Right lobe of liver (tissue), 4 donors: ENCODE data around the gene SH3BGRL3.

Experiments
- POLR2A ChIP-seq: fragments of 450-650 bp; IDR thresholded peaks from one replicate; pipeline ENCODE4 v1.6.1; 2017; ENCODE audit warnings: antibody characterized with exemption, mild to moderate bottlenecking
- TF ChIP-seq, protein P1 (sequence below), 4 donors: fragments of 200-600 bp in 3 of 4; fragments of 450-650 bp in 1 of 4; IDR thresholded peaks; one replicate each; pipeline versions ENCODE4 v1.5.1 to v1.8.0; 2016 to 2022; ENCODE audit warnings: antibody characterized with exemption in 4 of 4, mild to moderate bottlenecking in 2 of 4
- donor health status: DM: no; HTN: no; CAD: no.
- donor health status: DM: no; HTN: no; CAD: no.
- donor health status: DM: no; HTN: yes; CAD: no.

DNA sequence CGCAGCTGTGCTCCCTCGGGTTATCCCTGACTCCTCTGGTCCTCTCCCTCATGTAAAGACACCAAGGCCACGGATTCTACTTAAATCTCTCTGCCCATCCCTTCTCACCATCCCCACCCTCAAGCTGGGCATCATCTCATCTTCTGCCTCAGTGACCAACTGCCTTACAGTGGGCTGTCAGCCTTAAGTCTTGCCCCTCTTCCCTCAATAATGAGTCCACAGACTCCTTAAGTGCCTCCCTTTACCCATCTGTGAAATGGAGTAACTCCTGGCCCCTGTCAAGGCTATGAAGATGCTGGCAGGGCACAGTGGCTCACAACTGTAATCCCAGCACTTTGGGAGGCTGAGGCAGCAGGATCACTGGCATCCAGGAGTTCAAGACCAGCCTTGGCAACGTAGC, 12.1 kb downstream of the SH3BGRL3 start:
- TF ChIP-seq, protein P1, sequence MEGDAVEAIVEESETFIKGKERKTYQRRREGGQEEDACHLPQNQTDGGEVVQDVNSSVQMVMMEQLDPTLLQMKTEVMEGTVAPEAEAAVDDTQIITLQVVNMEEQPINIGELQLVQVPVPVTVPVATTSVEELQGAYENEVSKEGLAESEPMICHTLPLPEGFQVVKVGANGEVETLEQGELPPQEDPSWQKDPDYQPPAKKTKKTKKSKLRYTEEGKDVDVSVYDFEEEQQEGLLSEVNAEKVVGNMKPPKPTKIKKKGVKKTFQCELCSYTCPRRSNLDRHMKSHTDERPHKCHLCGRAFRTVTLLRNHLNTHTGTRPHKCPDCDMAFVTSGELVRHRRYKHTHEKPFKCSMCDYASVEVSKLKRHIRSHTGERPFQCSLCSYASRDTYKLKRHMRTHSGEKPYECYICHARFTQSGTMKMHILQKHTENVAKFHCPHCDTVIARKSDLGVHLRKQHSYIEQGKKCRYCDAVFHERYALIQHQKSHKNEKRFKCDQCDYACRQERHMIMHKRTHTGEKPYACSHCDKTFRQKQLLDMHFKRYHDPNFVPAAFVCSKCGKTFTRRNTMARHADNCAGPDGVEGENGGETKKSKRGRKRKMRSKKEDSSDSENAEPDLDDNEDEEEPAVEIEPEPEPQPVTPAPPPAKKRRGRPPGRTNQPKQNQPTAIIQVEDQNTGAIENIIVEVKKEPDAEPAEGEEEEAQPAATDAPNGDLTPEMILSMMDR (IDR thresholded peaks at IDR 0.05), result no peak
- TF ChIP-seq POLR2A, result no peak
